DND-41 (cell line): ENCODE results near the gene KCTD19.

ENCODE experiments used
- ATAC-seq: fragments of 200-7000 bp; cut with Tn5 transposase; 3 replicates; pipeline ENCODE4 v1.9.1; 2021; ENCODE audit warnings: low read depth; ENCODE audit not compliant: insufficient read depth
- DNase-seq: peaks from one replicate; pipeline ENCODE4 v3.0.0-alpha.2; 2020
- H2AFZ ChIP-seq: 2 replicates; pipeline ENCODE4 v1.6.0; 2012; ENCODE audit warnings: low read depth, low read length
- H3K27ac ChIP-seq: 2 replicates; pipeline ENCODE4 v1.5.1; 2012; ENCODE audit warnings: low read length, inconsistent platforms
- H3K27me3 ChIP-seq: fragments of 200-600 bp; sonication (generic); 2 replicates; pipeline ENCODE4 v1.6.0; 2012; ENCODE audit warnings: low read length, mild to moderate bottlenecking, inconsistent platforms; ENCODE audit not compliant: insufficient read depth, poor library complexity
- H3K36me3 ChIP-seq: 2 replicates; pipeline ENCODE4 v1.5.1; 2012; ENCODE audit warnings: low read length, inconsistent platforms; ENCODE audit not compliant: insufficient read depth
- H3K4me1 ChIP-seq: 2 replicates; pipeline ENCODE4 v1.5.1; 2012; ENCODE audit warnings: mild to moderate bottlenecking, low read length; ENCODE audit not compliant: insufficient read depth
- H3K4me2 ChIP-seq: 2 replicates; pipeline ENCODE4 v1.6.0; 2012; ENCODE audit warnings: mild to moderate bottlenecking, moderate library complexity, low read length, inconsistent platforms; ENCODE audit not compliant: insufficient read depth
- H3K4me3 ChIP-seq, 2 experiments: fragments of 200-600 bp in 1 of 2; shearing (Covaris generic) in 1 of 2; 2 replicates each; pipeline ENCODE4 v1.5.1; 2012 to 2016; ENCODE audit warnings: inconsistent platforms in 2 of 2, low read length in 2 of 2, mild to moderate bottlenecking in 2 of 2, low read depth in 1 of 2, moderate library complexity in 1 of 2
- H3K79me2 ChIP-seq: 2 replicates; pipeline ENCODE4 v1.6.0; 2012; ENCODE audit warnings: low read length, inconsistent platforms; ENCODE audit not compliant: insufficient read depth
- H3K9ac ChIP-seq: 2 replicates; pipeline ENCODE4 v1.6.0; 2012; ENCODE audit warnings: low read depth, mild to moderate bottlenecking, inconsistent platforms, low read length, moderate library complexity
- H3K9me3 ChIP-seq: 2 replicates; pipeline ENCODE4 v1.5.1; 2012; ENCODE audit warnings: low read length, moderate library complexity, mild to moderate bottlenecking, inconsistent platforms; ENCODE audit not compliant: insufficient read depth, severe bottlenecking
- H4K20me1 ChIP-seq: 2 replicates; pipeline ENCODE4 v1.6.0; 2012; ENCODE audit warnings: low read length; ENCODE audit not compliant: insufficient read depth
- CTCF ChIP-seq: IDR thresholded peaks from 2 replicates; pipeline ENCODE4 v1.5.1; 2012; ENCODE audit warnings: borderline replicate concordance, low read length, moderate library complexity, mild to moderate bottlenecking; ENCODE audit not compliant: poor library complexity, severe bottlenecking; ENCODE audit errors: extremely low read depth
- EZH2 ChIP-seq: IDR thresholded peaks from 3 replicates; pipeline ENCODE4 v1.6.1; 2012; ENCODE audit warnings: borderline replicate concordance, low read depth, mild to moderate bottlenecking, moderate library complexity, low read length, inconsistent platforms; ENCODE audit not compliant: severe bottlenecking

The KCTD19 gene

GRCh38 chr16:67312719-67313118 is 13.8 kb downstream of the KCTD19 start:
- H3K4me2 ChIP-seq = no peak overlapping the region
- ATAC-seq = no peak
- H3K9ac ChIP-seq = no peak overlapping the region
- no peaks in the 10 kb centered on the region for H3K27me3 ChIP-seq
- H4K20me1 ChIP-seq = no peaks in the 10 kb centered on the region
- DNase-seq = no peak
- no peak overlapping the region for H3K4me3 ChIP-seq
- no peak for TF ChIP-seq EZH2
- no peak for TF ChIP-seq CTCF
- no peaks in the 10 kb centered on the region for H3K36me3 ChIP-seq
- H3K27ac ChIP-seq = no peak overlapping the region
- no peaks in the 10 kb centered on the region for H3K79me2 ChIP-seq
- H3K9me3 ChIP-seq = no peaks in the 10 kb centered on the region
- H3K4me1 ChIP-seq = no peaks in the 10 kb centered on the region
- H2AFZ ChIP-seq = no peak overlapping the region

GRCh38 chr16:67311607-67312488 is 14.7 kb downstream of the KCTD19 start:
- H3K27ac ChIP-seq = no peak overlapping the region
- no peak overlapping the region for H3K4me3 ChIP-seq
- H3K27me3 ChIP-seq = no peaks in the 10 kb centered on the region
- ATAC-seq (no peak), DNase-seq (no peak)
- no peaks in the 10 kb centered on the region for H3K36me3 ChIP-seq
- H3K9me3 ChIP-seq = no peaks in the 10 kb centered on the region
- no peak overlapping the region for H3K4me2 ChIP-seq
- TF ChIP-seq CTCF (no peak), EZH2 (no peak)
- H3K79me2 ChIP-seq = no peaks in the 10 kb centered on the region
- H3K4me1 ChIP-seq = no peaks in the 10 kb centered on the region
- no peaks in the 10 kb centered on the region for H4K20me1 ChIP-seq
- no peak overlapping the region for H2AFZ ChIP-seq
- H3K9ac ChIP-seq = no peak overlapping the region

- ATAC-seq = no peak
- H3K27ac ChIP-seq = no peak overlapping the region
Measured at GRCh38 chr16:67310561-67310960, 16.0 kb downstream of the KCTD19 start.

More at GRCh38 chr16:67310561-67310960, 16.0 kb downstream of the KCTD19 start:
- Histone ChIP-seq H3K27me3 (no peaks in the 10 kb centered on the region), H4K20me1 (no peaks in the 10 kb centered on the region), H3K9me3 (no peaks in the 10 kb centered on the region), H3K9ac (no peak overlapping the region), H3K4me1 (no peaks in the 10 kb centered on the region), H3K79me2 (no peaks in the 10 kb centered on the region), H3K36me3 (no peaks in the 10 kb centered on the region), H2AFZ (no peak overlapping the region), H3K4me2 (no peak overlapping the region), H3K4me3 (no peak overlapping the region)
- TF ChIP-seq CTCF (no peak), EZH2 (no peak)
- no peak for DNase-seq
